ENCODE results near the gene FBLN7.

FBLN7 gene

DNA sequence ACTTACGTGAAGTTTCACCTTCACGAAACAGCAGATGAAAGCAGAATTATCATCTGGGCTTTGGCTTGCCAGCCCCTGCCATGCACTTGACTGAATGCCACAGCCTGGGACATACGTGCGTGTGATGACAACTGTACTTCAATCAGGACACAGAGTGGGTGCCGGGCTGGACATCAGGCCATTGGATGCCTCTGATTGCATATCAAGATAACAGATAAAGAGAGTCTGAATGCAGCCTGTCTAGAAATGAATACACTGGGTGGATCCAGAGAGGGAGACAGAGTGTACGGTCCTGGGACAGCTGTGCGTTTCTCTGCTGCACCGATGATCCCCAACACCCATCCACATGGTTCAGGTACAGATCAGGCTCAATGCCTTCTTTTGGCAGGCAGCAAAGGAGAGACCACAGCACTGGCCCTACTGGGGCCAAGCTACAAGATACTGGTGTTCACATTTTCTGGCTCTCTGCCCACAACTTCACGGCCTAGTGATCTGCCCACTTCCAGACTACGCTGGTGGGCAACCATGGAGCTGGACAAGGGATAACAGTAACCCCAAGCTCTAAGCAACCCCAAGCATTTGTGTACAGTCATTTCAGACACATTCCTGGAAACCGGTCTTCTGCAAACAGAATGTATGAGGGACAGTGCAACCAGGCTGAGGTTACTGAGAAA is 35.6 kb downstream of the FBLN7 start:
- TF ChIP-seq, protein P1, sequence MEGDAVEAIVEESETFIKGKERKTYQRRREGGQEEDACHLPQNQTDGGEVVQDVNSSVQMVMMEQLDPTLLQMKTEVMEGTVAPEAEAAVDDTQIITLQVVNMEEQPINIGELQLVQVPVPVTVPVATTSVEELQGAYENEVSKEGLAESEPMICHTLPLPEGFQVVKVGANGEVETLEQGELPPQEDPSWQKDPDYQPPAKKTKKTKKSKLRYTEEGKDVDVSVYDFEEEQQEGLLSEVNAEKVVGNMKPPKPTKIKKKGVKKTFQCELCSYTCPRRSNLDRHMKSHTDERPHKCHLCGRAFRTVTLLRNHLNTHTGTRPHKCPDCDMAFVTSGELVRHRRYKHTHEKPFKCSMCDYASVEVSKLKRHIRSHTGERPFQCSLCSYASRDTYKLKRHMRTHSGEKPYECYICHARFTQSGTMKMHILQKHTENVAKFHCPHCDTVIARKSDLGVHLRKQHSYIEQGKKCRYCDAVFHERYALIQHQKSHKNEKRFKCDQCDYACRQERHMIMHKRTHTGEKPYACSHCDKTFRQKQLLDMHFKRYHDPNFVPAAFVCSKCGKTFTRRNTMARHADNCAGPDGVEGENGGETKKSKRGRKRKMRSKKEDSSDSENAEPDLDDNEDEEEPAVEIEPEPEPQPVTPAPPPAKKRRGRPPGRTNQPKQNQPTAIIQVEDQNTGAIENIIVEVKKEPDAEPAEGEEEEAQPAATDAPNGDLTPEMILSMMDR (IDR thresholded peaks at IDR 0.05), result no peak

DNA sequence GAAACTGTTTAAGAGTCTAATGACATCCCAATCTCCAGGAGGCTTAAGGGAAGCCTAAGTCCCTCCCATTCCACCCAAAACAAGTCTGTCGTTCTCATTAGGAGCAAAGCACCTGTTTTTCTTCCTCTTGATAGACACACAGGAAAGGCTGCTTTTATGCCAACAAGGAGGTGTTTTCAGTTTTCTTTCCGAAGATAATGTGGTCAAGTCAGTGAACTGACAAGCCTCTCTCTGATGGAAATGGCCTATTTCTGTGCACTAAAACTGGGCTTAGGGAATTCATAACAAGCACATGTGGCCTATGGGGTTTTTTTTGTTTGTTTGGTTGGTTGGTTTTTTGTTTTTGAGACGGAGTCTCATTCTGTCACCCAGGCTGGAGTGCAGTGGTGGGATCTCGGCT is 36.2 kb downstream of the FBLN7 start:
- TF ChIP-seq, protein P1 (IDR thresholded peaks at IDR 0.05), result no peak
- H3K27ac ChIP-seq, result no peak overlapping the region

More for the DNA sequence above, 35.6 kb downstream of the FBLN7 start:
- Histone ChIP-seq H3K4me3 (no peak overlapping the region), H3K27ac (no peak overlapping the region)
- DNase-seq (ENCODE audit: low spot score), result no peak

DNA sequence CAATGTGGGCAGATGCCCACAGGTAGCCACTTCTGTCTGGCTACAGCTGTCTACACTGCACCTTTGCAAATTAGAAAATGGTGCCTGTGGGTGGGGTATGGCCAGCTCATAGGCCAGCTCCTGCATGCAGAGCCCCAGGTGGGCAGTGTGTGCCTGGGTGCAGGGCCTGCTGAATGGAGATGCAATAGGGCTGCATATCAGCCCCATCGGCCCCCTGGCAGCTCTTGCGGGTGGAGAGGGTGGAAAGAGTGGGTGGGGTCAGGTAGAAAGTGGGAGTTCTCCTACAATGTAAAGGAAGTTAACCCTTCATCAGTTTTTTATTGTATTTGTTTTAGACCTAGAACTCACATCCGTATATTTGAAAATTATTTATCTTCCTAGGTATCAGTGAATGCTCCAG is 37.1 kb downstream of the FBLN7 start:
- no peak overlapping the region for H3K27ac ChIP-seq
- TF ChIP-seq, protein P1 (IDR thresholded peaks at IDR 0.05), result no peak
- H3K4me3 ChIP-seq, result no peak overlapping the region
- DNase-seq (ENCODE audit: low spot score), result no peak

More for the DNA sequence above, 36.2 kb downstream of the FBLN7 start:
- no peak overlapping the region for H3K4me3 ChIP-seq
- no peak for DNase-seq (ENCODE audit: low spot score)

DNA sequence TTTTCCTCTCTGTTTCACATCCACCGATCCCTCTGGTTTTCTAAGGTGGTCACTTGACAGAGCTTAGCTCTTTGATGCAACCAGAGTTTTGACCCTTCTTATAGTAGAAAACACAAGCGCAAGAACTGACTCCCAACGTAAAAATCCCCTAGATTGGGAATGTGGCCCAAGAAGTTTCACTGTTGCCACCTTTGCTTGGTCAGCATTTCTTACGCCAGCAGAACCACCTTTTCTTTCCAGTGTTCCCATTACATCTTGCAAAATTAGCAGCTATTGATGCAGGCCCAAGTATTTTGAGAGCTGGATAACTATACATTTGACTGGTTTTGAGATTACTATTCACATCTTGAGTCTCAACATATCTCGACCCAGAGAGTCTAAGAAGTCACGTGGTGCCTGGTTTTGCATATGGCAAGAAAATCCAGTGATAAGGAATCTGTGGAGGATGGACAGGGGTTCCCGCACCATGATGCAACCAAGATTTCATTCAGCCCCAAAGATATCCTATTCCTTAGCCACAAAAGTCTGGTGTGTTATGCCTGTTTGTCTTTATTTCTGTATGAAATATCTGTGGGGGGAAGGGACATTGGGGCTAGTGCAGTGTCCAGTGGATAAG is 37.9 kb downstream of the FBLN7 start:
- Histone ChIP-seq H3K4me3 (no peak overlapping the region), H3K27ac (no peak overlapping the region)
- no peak for DNase-seq (ENCODE audit: low spot score)
- TF ChIP-seq, protein P1 (IDR thresholded peaks at IDR 0.05), result no peak

DNA sequence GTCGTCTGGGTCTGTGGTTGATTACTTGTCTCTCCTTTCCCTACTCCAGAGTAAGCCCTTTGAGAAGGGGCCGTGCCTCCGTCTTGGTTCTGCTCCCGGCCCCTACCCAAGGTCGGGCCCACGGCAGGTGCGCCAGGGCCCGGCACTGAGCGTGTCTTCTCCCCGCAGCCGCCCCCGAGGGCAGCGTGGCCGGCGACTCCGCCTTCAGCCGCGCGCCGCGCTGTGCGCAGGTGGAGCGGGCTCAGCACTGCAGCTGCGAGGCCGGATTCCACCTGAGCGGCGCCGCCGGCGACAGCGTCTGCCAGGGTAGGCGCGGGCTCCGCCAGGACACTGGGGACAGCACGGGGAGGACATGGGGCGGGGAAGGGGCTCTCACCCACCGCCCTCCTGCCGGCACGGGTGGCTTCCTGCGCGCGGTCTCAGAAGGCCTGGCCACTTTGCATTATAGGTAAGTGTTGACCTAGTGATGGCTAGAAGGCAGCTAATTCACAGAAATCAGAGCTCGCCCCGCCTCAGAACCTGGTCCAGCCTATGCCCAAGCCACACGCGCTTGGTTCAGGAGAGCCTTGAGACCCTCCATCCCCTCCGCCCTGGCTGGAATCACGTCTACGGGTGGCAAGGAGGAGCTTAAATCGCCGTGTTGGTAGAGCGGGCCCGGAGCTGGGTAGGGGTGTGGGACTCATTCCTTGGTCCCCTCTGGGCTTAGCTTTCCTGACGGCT is 43.5 kb downstream of the FBLN7 start:
- no peak for DNase-seq (ENCODE audit: low spot score)
- Histone ChIP-seq H3K27ac (no peak overlapping the region), H3K4me3 (no peak overlapping the region)
- TF ChIP-seq, protein P1 (IDR thresholded peaks at IDR 0.05), result no peak

DNA sequence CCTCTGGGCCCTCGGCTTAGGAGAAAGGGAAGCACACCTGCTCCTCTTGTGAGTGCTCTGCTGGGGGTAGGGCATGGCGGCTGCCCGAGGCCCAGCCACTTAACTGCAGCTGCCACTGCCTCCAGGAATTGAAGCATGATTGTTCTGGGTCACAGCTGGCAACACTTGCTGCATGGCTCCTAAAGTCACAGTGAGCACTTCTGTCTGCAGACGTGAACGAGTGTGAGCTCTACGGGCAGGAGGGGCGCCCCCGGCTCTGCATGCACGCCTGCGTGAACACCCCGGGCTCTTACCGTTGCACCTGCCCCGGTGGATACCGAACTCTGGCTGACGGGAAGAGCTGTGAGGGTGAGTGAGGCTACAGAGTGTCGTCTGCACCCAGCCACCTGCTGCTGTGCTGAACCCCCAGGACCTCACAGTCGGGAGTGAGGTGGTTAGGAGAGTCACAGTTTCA is 44.4 kb downstream of the FBLN7 start:
- TF ChIP-seq, protein P1 (IDR thresholded peaks at IDR 0.05), result no peak
- Histone ChIP-seq H3K27ac (no peak overlapping the region), H3K4me3 (no peak overlapping the region)
- DNase-seq (ENCODE audit: low spot score), result no peak

All from coronary artery (tissue), 2 donors.